GM21825 (cell line): ENCODE results near the gene SNCA.

ENCODE experiments used
- ATAC-seq: cut with Tn5 transposase; IDR thresholded peaks from one replicate; pipeline ENCODE4 v1.9.1; 2021; ENCODE audit warnings: mild to moderate bottlenecking, moderate library complexity; ENCODE audit not compliant: unreplicated experiment

SNCA gene

GRCh38 chr4:89820010-89820409, 17.0 kb downstream of the SNCA start:
- ATAC-seq, result no peak

- no peak for ATAC-seq
Measured at GRCh38 chr4:89814362-89814761, 22.6 kb downstream of the SNCA start.

DNA sequence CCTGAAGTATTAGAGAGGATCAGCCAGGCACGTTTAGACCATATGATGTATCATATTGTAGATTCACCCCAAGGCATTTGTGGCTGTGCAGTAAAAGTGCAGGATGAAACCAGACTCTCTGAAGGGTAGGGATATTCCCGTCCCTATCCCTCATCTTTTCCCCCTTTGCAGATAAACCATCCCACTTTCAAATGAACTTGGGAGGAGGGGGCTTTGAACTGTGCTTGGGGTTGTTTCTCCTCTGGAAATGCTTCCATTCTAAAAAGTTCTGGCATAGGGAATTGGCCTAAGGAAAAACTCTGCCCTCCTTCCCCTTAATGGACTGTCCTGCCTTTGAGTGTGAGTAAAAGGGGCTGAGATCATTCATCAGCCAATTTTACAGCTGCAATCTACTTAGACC, 23.8 kb downstream of the SNCA start:
- no peak for ATAC-seq

DNA sequence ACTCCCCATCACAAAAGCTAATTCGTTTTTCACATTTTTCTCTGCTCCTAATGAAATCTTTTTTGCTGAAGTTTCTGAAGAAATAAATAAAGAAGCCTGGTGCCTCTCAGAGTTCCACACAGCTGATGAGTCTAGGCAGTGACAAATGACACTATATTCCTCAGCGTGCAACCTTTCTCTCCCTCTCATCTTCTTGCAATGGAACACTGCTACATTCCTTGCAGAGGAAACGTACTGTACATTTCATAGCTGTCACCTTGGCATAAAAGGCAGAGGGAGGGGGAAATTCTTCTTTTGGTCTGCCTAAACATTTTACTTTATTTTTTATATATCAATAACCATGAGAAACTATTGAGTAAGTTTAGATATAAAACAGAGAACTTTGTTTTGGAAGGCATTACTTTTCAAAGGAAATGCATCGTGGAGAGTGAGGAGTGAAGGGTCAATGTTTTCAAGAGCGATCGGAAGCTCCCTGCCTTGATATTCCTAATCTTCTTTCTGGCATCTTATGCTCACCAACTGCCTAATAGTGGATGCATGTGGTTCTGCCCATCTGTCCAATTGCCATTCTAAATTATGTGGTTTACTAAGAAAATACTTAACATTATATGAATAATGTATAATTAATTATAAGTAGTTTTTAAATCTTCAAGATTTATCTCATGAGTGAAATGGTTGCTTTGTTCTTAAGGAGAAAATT, 29.4 kb downstream of the SNCA start:
- no peak for ATAC-seq

GRCh38 chr4:89805297-89805696, 31.7 kb downstream of the SNCA start:
- no peak for ATAC-seq

- ATAC-seq, result no peak
Measured at GRCh38 chr4:89803915-89804314, 33.0 kb downstream of the SNCA start.

- ATAC-seq, result no peak
Measured at GRCh38 chr4:89803036-89803435, 33.9 kb downstream of the SNCA start.

GRCh38 chr4:89800527-89801103, 36.3 kb downstream of the SNCA start:
- ATAC-seq, result no peak

GRCh38 chr4:89800012-89800516, 36.9 kb downstream of the SNCA start:
- no peak for ATAC-seq

DNA sequence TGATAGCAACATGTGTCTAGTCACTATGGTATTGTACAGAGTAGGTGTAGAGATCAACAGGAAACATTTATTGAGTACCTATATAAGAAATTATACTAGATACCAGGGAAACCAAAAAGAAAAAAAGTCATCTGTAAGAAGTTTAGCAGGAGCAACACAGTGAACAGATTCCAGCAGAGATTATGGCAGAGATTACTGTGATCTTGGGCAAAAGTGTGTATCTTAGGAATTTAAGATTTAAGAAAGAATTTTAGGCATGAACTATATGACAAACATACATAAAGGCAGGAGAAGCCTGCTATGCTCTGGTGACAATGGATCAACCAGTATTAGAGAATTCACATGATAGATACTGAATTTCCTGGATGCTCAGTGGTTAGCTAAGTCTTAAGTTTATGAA, 37.9 kb downstream of the SNCA start:
- no peak for ATAC-seq

- ATAC-seq, result no peak
Measured at GRCh38 chr4:89797117-89797516, 39.8 kb downstream of the SNCA start.

GRCh38 chr4:89788206-89789072, 48.5 kb downstream of the SNCA start:
- ATAC-seq, result no peak

- ATAC-seq, result no peak
Measured at GRCh38 chr4:89784686-89785231, 52.2 kb downstream of the SNCA start.

DNA sequence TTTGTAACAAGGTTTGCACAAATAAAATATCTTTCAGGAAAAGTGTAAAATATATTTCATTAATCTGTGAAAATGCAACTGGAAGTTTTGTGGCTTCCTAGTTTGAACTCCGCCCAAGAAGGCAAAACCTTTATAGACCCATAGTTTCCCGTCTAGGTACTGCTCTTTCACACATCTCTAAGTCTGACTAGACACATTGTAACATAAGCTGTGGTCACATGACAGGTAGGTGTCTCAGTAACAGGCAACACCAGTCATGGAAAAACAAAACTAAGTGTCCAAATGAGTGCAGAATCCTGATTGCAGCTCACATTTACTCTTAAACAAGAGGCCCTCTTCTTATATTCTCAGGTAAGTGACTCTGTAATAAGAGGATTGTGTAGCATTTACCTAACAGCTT, 55.6 kb downstream of the SNCA start:
- ATAC-seq, result no peak

DNA sequence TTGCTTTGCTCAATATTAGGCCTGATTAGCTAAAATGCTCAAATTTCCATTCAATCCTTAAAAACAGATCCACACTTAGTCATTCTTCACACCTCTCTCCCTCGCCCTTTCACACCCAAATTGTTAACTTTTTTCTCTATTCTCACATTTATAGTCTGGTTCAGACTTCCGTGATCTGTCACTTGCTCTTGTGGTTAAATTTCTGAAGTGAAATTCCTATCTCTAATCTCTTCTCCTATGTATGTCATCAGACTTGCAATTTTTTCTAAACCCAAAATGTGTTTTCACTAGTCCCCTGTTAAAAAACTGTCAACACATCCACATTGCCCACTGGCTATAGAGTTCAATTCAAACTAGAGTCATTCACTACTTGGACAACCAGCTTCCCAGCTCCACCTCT, 63.2 kb downstream of the SNCA start:
- no peak for ATAC-seq

DNA sequence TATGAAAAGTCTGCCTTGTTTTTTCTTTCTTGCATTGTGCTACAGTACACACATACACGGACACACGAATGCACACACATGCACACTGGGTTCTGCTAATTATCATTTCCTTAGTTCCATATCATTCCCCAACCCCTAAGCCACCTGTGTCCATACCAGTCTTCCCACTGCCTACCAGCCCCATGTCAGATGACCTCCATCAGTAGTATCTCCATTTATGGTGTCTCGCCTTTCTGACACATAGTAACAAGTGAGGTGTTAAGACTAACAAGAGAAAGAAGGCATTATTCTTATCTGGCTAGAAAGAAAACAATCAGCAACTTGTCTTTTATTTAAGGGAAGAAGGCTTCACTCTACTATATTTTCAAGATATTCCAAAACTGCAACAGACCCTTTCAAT, 67.1 kb downstream of the SNCA start:
- no peak for ATAC-seq

- no peak for ATAC-seq
Measured at GRCh38 chr4:89767924-89768323, 69.0 kb downstream of the SNCA start.

DNA sequence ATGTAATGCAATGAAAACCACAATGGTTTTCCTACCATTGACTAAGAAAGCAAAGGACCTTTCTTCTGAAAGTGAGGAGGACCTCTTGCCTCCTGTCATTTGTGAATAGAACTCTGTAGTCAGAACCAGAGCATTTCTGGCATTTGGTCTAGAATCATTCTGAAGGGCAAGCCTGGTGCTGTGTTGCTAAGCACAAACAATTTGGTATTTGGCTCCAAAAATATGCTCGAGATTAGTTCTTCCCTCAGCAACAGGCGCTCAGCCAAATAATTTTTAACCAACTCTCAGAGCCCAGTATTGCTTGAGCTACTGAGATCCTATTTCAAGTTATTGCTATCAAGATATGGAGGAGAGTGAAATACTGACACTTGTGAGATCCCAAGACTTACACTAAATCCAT, 71.0 kb downstream of the SNCA start:
- no peak for ATAC-seq

GRCh38 chr4:89765528-89765927, 71.4 kb downstream of the SNCA start:
- no peak for ATAC-seq

DNA sequence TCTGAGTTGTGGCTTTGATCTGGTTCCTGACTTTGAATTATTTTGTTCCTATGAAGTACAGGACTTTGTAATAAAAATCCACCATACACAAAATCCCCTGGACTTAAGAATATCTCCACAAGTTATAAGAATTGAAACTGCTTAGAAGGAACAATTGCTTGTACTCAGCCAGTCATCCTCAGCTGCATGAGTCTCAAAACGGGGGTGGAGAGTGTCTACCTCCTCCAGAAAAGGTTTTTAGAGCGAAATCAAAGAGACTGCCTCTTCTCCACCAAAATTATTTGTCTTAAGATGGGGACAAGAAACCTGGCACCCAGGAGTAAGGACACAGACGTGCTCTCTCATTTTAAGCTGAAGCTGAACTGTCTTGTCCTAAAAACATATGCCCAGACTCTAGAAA, 74.7 kb downstream of the SNCA start:
- no peak for ATAC-seq

DNA sequence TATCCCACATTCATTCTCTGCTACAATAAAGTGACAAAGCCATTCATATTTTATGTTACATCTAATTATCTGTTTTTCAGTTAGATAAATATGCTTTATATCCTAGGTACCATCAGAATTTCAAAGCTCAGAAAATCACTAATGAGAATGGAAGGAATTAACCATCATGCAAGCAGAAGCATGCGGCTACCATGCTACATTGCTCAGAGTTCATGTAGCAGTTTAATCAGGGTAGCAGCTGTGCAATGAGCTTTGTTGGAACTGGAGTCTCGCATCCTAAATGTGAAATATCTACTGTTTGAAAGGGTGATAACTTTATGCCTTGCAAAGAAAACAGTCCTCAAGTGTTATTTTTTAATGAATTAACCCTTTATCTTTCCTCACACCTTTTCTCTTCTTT, 77.5 kb downstream of the SNCA start:
- ATAC-seq, result no peak
